Body of pancreas (tissue), 4 donors: ENCODE measurements around the gene GAPVD1.

ENCODE experiments used
- CTCF ChIP-seq, 7 experiments: fragments of 450-650 bp in 4 of 7; fragments of 200-600 bp in 3 of 7; sonication (generic) in 3 of 7; IDR thresholded peaks; one replicate each; pipeline ENCODE4 v1.5.1; 2016 to 2019; ENCODE audit warnings: antibody characterized with exemption in 7 of 7
- POLR2A ChIP-seq, 3 donors: fragments of 450-650 bp; IDR thresholded peaks; one replicate each; pipeline ENCODE4 v1.6.1; 2016; ENCODE audit warnings: antibody characterized with exemption in 3 of 3, mild to moderate bottlenecking in 2 of 3

GRCh38 chr9:125332527-125332926 lies 70.9 kb downstream of the GAPVD1 start:
- TF ChIP-seq CTCF (IDR thresholded peaks at IDR 0.05) (no peak), POLR2A (IDR thresholded peaks at IDR 0.05) (no peak)
